HepG2 (cell line): Measurements from ENCODE around the gene KDM8. TPM values are rescaled to one million over a fixed set of nuclear protein-coding genes. Genes with fewer than 3 reads are reported as not detected.

Source experiments
- ATAC-seq: fragments of 200-7000 bp; cut with Tn5 transposase; 3 replicates; pipeline ENCODE4 v1.9.1; 2020; ENCODE audit warnings: mild to moderate bottlenecking, moderate library complexity
- BruUV-seq: library from RNA; stranded (reverse); fragments of 400-500 nt; replicated peaks from 2 replicates; lab custom pipeline; 2021; lab: Mats Ljungman, UMichigan
- CTCF ChIA-PET: fragments of 300-600 bp; formaldehyde crosslinking; extraction: SDS; loops from one replicate; lab custom pipeline; 2021; ENCODE audit warnings: low total read pairs, inconsistent platforms, low intra/inter-chr PET ratio; lab: Yijun Ruan, JAX
- POLR2A ChIA-PET: fragments of 350-600 bp; sonication (Branson Sonifier 250); formaldehyde crosslinking; loops from one replicate; lab custom pipeline; 2020; ENCODE audit warnings: antibody characterized with exemption, inconsistent platforms; lab: Yijun Ruan, JAX
- DNase-seq: peaks from one replicate; pipeline ENCODE4 v3.0.0-alpha.2; 2015; ENCODE audit warnings: low spot score
- FAIRE-seq: peaks from 3 replicates; lab custom pipeline; 2011; peaks lifted over from hg19 to GRCh38; lab: Jason Lieb, UNC
- H2AFZ ChIP-seq: one replicate; pipeline ENCODE4 v1.6.1; 2011; ENCODE audit warnings: low read length, inconsistent platforms
- H3K27ac ChIP-seq: fragments of 300-600 bp; 3 replicates; pipeline ENCODE4 v1.8.0; 2011; ENCODE audit warnings: mixed run types, mild to moderate bottlenecking, mixed read lengths, low read length, inconsistent platforms; ENCODE audit not compliant: insufficient read depth; ENCODE audit errors: extremely low read length
- H3K27me3 ChIP-seq, 2 experiments: fragments of 200-600 bp in 1 of 2; 2 replicates in 1 of 2; 3 replicates in 1 of 2; pipeline versions ENCODE4 v1.6.0 to v1.8.0; 2011; ENCODE audit warnings: low read length in 2 of 2, mild to moderate bottlenecking in 2 of 2, moderate library complexity in 2 of 2, inconsistent platforms in 1 of 2; ENCODE audit not compliant: insufficient read depth in 2 of 2, control insufficient read depth in 1 of 2
- H3K36me3 ChIP-seq, 2 experiments: fragments of 200-600 bp in 1 of 2; replicated peaks in 1 of 2; 2 replicates in 1 of 2; 3 replicates in 1 of 2; pipeline versions ENCODE4 v1.5.1 to v1.8.0; 2011; ENCODE audit warnings: low read length in 2 of 2, inconsistent platforms in 1 of 2; ENCODE audit not compliant: insufficient read depth in 2 of 2, control insufficient read depth in 1 of 2
- H3K4me1 ChIP-seq: 2 replicates; pipeline ENCODE4 v1.5.1; 2012; ENCODE audit warnings: low read length, inconsistent platforms; ENCODE audit not compliant: insufficient read depth
- H3K4me2 ChIP-seq: 2 replicates; pipeline ENCODE4 v1.6.0; 2011; ENCODE audit warnings: low read depth, low read length, inconsistent platforms
- H3K4me3 ChIP-seq, 3 experiments: fragments of 200-600 bp in 1 of 3; sonication (generic), shearing (Covaris generic) in 1 of 3; replicated peaks in 1 of 3; 2 replicates each; pipeline ENCODE4 v1.5.1; 2011 to 2016; ENCODE audit warnings: low read length in 3 of 3, inconsistent platforms in 2 of 3, low read depth in 2 of 3, mild to moderate bottlenecking in 2 of 3, control low read depth in 1 of 3, mixed read lengths in 1 of 3; ENCODE audit not compliant: insufficient read depth in 1 of 3
- H3K79me2 ChIP-seq: one replicate; pipeline ENCODE4 v1.6.1; 2011; ENCODE audit warnings: low read length, inconsistent platforms; ENCODE audit not compliant: insufficient read depth
- H3K9ac ChIP-seq: 2 replicates; pipeline ENCODE4 v1.6.0; 2011; ENCODE audit warnings: mild to moderate bottlenecking, low read depth, low read length, inconsistent platforms; ENCODE audit not compliant: insufficient read depth
- H3K9me3 ChIP-seq: 2 replicates; pipeline ENCODE4 v1.5.1; 2012; ENCODE audit warnings: mild to moderate bottlenecking, low read length
- H4K20me1 ChIP-seq: 2 replicates; pipeline ENCODE4 v1.6.0; 2011; ENCODE audit warnings: inconsistent platforms, mild to moderate bottlenecking, low read length, moderate library complexity; ENCODE audit not compliant: insufficient read depth
- ARNT2 ChIP-seq: sonication (generic); formaldehyde crosslinking; IDR thresholded peaks from 2 replicates; pipeline ENCODE4 v1.8.0; 2022; ENCODE audit warnings: mild to moderate bottlenecking, low read depth, missing genetic modification reagents, moderate library complexity
- CEBPG ChIP-seq: IDR thresholded peaks from 2 replicates; pipeline ENCODE4 v1.6.1; 2016
- CREB1 ChIP-seq, 2 experiments: fragments of 450-650 bp in 1 of 2; IDR thresholded peaks; 2 replicates each; pipeline ENCODE4 v1.6.1; 2016 to 2017; ENCODE audit warnings: control low read depth in 1 of 2, mild to moderate bottlenecking in 1 of 2, missing compliant biosample characterization in 1 of 2, missing genetic modification characterization in 1 of 2
- FOXA1 ChIP-seq, 2 experiments: fragments of 450-650 bp in 1 of 2; sonication (generic) in 1 of 2; formaldehyde crosslinking in 1 of 2; IDR thresholded peaks; 2 replicates each; pipeline versions ENCODE4 v1.4.0 to v1.6.1; 2016 to 2020; ENCODE audit warnings: missing genetic modification reagents in 1 of 2
- IKZF4 ChIP-seq: sonication (generic); formaldehyde crosslinking; IDR thresholded peaks from 2 replicates; pipeline ENCODE4 v1.5.1; 2020; ENCODE audit warnings: borderline replicate concordance, mild to moderate bottlenecking, low read depth, missing genetic modification reagents; ENCODE audit errors: not compliant biosample characterization
- RBM39 ChIP-seq: fragments of 200-400 bp; formaldehyde crosslinking; IDR thresholded peaks from one replicate; pipeline ENCODE4 v1.6.1; 2018; ENCODE audit warnings: antibody characterized with exemption, mild to moderate bottlenecking, low read depth, low read length; ENCODE audit not compliant: poor library complexity, severe bottlenecking
- SIN3A ChIP-seq: IDR thresholded peaks from 2 replicates; pipeline ENCODE4 v1.6.1; 2011; ENCODE audit warnings: low read depth, mild to moderate bottlenecking, control low read depth, low read length, borderline replicate concordance
- SOX13 ChIP-seq, 3 experiments: fragments of 450-650 bp in 1 of 3; sonication (generic) in 1 of 3; formaldehyde crosslinking in 1 of 3; IDR thresholded peaks in 2 of 3; conservative IDR thresholded peaks in 1 of 3; 2 replicates each; pipeline versions ENCODE4 v1.5.0 to v1.6.1; 2016 to 2020; ENCODE audit warnings: antibody characterized with exemption in 1 of 3, mild to moderate bottlenecking in 1 of 3, missing compliant biosample characterization in 1 of 3, missing genetic modification reagents in 1 of 3, moderate library complexity in 1 of 3
- TERF1 ChIP-seq: sonication (generic); formaldehyde crosslinking; IDR thresholded peaks from 2 replicates; pipeline ENCODE4 v1.8.0; 2022; ENCODE audit warnings: mild to moderate bottlenecking, missing genetic modification reagents, moderate library complexity
- ZBTB8A ChIP-seq: sonication (generic); formaldehyde crosslinking; IDR thresholded peaks from 2 replicates; pipeline ENCODE4 v1.4.0; 2020; ENCODE audit warnings: mild to moderate bottlenecking, low read depth, missing genetic modification reagents, borderline replicate concordance
- ZNF503 ChIP-seq: sonication (generic); formaldehyde crosslinking; IDR thresholded peaks from 2 replicates; pipeline ENCODE4 v1.4.0; 2020; ENCODE audit warnings: missing genetic modification reagents
- ZNF691 ChIP-seq: sonication (generic); formaldehyde crosslinking; IDR thresholded peaks from 2 replicates; pipeline ENCODE4 v1.4.0; 2020; ENCODE audit warnings: missing genetic modification reagents, low read depth, mild to moderate bottlenecking, borderline replicate concordance
- ZNF773 ChIP-seq: sonication (generic); formaldehyde crosslinking; IDR thresholded peaks from 2 replicates; pipeline ENCODE4 v1.4.0; 2020; ENCODE audit warnings: missing genetic modification reagents, borderline replicate concordance
- WGBS: methylation state at CpG from one replicate; pipeline ENCODE4 v1.1.6; 2017; ENCODE audit warnings: low lambda C conversion rate; 5-methylcytosine and 5-hydroxymethylcytosine counted together
- in situ Hi-C: cut with HindIII; loops from 2 replicates; pipeline ENCODE4 v1.10.0; 2017; ENCODE audit warnings: low pct_unique_long_range_greater_than_20kb; ENCODE audit not compliant: extremely low pct_ligation_motif_present
- intact Hi-C: fragments of 100-400 bp; cut with micrococcal nuclease; formaldehyde crosslinking; loops from one replicate; pipeline ENCODE4 v1.10.0; 2022; ENCODE audit not compliant: unreplicated experiment
- polyA plus RNA-seq, 8 experiments: library from polyadenylated mRNA; depleted of rRNA in 3 of 8; stranded (reverse) in 7 of 8; unstranded in 1 of 8; fragments of >200 nt; fragmentation: Illumina TruSeq in 4 of 8; extraction: Trizol in 4 of 8; gene quantifications; 2 replicates each; pipeline versions ENCODE4 v1.2.1 to v1.2.3, GENCODE V29; 2011 to 2016; ENCODE audit warnings: low read depth in 4 of 8, missing spikeins in 1 of 8, mixed read lengths in 1 of 8; ENCODE audit not compliant: insufficient read depth in 1 of 8
- total RNA-seq, 5 experiments: library from RNA; depleted of rRNA; stranded (reverse); fragments of >200 nt; fragmentation: Illumina TruSeq; extraction: Trizol; gene quantifications; 2 replicates each; pipeline ENCODE4 v1.2.3, GENCODE V29; 2016; ENCODE audit warnings: low read depth in 1 of 5
- TF ChIP-seq, protein P1 (sequence below): IDR thresholded peaks from 2 replicates; pipeline ENCODE4 v1.6.1; 2012; ENCODE audit warnings: low read length, improper control_type of control experiment

KDM8 gene
- total and polyA plus RNA-seq, 2 of the 13 experiments (the other 11 are each of a cell fraction or from before 2014, with no cell fraction given) = 3.3 to 8.6 TPM

DNA sequence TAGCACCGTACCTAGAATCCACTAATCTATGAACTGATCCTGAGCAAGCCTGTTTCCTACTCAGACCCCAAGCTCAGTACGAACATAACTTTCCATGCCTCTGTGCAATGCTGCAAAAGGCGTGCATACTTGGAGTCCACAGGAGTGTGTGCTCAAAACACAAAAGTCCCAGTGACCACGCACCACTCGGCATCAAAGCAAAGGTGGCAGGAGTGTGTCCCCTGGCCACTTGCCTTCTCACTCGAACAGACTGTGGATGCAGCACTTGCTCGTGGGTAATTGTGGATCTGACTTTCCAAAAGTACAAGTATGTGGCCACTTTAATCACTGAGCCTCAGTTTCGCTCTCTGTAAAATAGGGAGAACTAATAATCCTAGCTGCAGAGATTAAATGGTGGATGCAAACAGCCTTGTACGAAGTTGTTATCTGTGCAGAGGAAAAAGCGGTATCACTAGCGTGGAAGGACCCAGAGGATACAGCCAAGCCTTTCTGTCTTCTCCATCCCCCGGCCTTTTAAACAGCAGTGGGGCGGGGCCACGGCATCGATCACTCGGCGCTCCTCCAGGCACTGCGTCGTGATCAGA is 311 bp upstream of the KDM8 start:
- DNase-seq (no peak), ATAC-seq (peak; percentile 78), FAIRE-seq (no peak)
- H3K4me2 ChIP-seq = peak overlapping the region; percentile 88
- no peaks in the 10 kb centered on the region for H3K36me3 ChIP-seq
- POLR2A ChIA-PET = interaction anchor here (0.6 to 2.1 kb wide), 39 partner anchors 8 to 525 kb away, joined by 3 to 34 read pairs (median 5); partner anchors contain the start of genes GTF3C1, KATNIP and NSMCE1
- H3K9me3 ChIP-seq = no peaks in the 10 kb centered on the region
- no peaks in the 10 kb centered on the region; a peak in 1 of 5 replicates for H3K27me3 ChIP-seq
- peaks cover 5% of the 10 kb centered on the region for H3K79me2 ChIP-seq
- in situ Hi-C loops = no loop called here
- H3K4me1 ChIP-seq = peaks cover 37% of the 10 kb centered on the region
- no peaks in the 10 kb centered on the region for H4K20me1 ChIP-seq
- CTCF ChIA-PET = no interaction called here
- H3K9ac ChIP-seq = peak overlapping the region; percentile 98
- H3K27ac ChIP-seq = peak overlapping the region; percentile 97
- TSS peak; percentile 96 for BruUV-seq
- intact Hi-C loops = no loop called here
- WGBS = 21% methylated on average over 16 of the region's 19 CpGs
- peak overlapping the region; percentile 67 to 93 (median 90) for H3K4me3 ChIP-seq
- peak overlapping the region; percentile 92 for H2AFZ ChIP-seq
- TF ChIP-seq ZBTB8A (no peak), TERF1 (CRISPR knock-in tag) (no peak), SIN3A (peak; percentile 77), ZNF503 (CRISPR knock-in tag) (no peak; the same call in 1 of the 2 replicates), CREB1 (IDR thresholded peaks at IDR 0.05) (no peak), CREB1 (CRISPR knock-in tag; IDR thresholded peaks at IDR 0.05) (peak; percentile 92), RBM39 (peak; percentile 96), IKZF4 (CRISPR knock-in tag) (no peak), ZNF773 (CRISPR knock-in tag) (no peak), CEBPG (CRISPR knock-in tag) (peak; percentile 26; the same call in 1 of the 2 replicates), ARNT2 (CRISPR knock-in tag) (no peak; the same call in 1 of the 2 replicates), ZNF691 (CRISPR knock-in tag) (0 out of 2 replicates have a peak, but pooled peaks have one; percentile 42), SOX13 (IDR thresholded peaks at IDR 0.05) (no peak), SOX13 (CRISPR knock-in tag; conservative IDR thresholded peaks at IDR 0.05 in 1 of 2, IDR thresholded peaks at IDR 0.05 in 1 of 2) (peak in 1 of 2 experiments; percentile 58; a peak in 2 of 4 replicates), FOXA1 (IDR thresholded peaks at IDR 0.05) (no peak), FOXA1 (CRISPR knock-in tag; IDR thresholded peaks at IDR 0.05) (no peak; the same call in 1 of the 2 replicates)
- TF ChIP-seq, protein P1, sequence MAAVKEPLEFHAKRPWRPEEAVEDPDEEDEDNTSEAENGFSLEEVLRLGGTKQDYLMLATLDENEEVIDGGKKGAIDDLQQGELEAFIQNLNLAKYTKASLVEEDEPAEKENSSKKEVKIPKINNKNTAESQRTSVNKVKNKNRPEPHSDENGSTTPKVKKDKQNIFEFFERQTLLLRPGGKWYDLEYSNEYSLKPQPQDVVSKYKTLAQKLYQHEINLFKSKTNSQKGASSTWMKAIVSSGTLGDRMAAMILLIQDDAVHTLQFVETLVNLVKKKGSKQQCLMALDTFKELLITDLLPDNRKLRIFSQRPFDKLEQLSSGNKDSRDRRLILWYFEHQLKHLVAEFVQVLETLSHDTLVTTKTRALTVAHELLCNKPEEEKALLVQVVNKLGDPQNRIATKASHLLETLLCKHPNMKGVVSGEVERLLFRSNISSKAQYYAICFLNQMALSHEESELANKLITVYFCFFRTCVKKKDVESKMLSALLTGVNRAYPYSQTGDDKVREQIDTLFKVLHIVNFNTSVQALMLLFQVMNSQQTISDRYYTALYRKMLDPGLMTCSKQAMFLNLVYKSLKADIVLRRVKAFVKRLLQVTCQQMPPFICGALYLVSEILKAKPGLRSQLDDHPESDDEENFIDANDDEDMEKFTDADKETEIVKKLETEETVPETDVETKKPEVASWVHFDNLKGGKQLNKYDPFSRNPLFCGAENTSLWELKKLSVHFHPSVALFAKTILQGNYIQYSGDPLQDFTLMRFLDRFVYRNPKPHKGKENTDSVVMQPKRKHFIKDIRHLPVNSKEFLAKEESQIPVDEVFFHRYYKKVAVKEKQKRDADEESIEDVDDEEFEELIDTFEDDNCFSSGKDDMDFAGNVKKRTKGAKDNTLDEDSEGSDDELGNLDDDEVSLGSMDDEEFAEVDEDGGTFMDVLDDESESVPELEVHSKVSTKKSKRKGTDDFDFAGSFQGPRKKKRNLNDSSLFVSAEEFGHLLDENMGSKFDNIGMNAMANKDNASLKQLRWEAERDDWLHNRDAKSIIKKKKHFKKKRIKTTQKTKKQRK = no peak; the same call in 1 of the 2 replicates
